ENCODE measurements around the gene LEMD2.

Gene LEMD2

DNA sequence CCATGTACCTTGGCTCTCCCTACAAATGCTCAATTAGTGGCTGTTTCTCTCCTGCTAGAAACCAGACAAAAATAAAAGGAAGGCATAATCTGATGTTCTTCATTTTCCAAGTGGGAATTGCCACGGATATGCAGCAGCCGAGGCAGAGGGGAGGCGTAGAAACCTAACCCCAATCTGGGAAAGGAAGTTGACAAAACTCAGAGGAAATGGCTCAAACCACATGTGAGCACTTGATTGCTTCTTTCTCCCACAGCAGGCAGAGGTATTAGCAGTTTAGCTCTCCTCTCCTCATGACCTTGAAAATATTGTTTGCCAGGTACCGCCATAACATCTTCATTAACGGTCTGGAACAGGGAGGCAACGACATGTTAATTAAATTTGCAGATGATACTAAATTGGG, 18.7 kb upstream of the LEMD2 start:
- TF ChIP-seq CTCF (IDR thresholded peaks at IDR 0.05; ENCODE audit: extremely low read depth, missing control alignments), result no peak

DNA sequence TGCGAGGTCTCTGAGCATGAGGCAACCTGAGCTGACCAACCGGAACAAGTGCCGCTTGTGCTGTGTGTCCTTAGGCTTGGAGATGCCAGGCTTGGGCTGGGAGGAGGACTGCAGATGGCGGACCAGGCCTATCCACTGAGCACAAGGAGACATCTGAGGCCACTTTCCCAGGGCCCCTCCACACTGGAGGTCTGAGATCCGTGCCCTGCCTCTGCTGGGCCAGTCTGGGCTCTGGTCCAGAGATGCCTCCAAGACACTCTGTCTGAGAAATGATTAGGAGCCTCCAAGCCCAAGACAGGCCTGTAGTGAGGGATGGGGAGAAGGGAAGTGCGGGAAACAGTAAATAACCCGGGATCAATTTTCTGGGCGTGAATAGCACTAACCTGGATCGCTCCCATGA, 17.9 kb upstream of the LEMD2 start:
- no peak for DNase-seq (ENCODE audit: low spot score)

More for the DNA sequence above, 18.7 kb upstream of the LEMD2 start:
- no peak for DNase-seq (ENCODE audit: low spot score)

GRCh38 chr6:33803571-33804053, 14.7 kb upstream of the LEMD2 start, which contains the start of gene MLN:
Gene MLN (minus strand): TSS chr6:33804003. CDS start chr6:33801163, 2,840 bp downstream.
- no peak for DNase-seq (ENCODE audit: low spot score)
- no peak for TF ChIP-seq CTCF (IDR thresholded peaks at IDR 0.05; ENCODE audit: extremely low read depth, missing control alignments)

More for the DNA sequence above, 17.9 kb upstream of the LEMD2 start:
- TF ChIP-seq CTCF (IDR thresholded peaks at IDR 0.05; ENCODE audit: extremely low read depth, missing control alignments), result no peak

GRCh38 chr6:33802186-33802958, 13.4 kb upstream of the LEMD2 start:
- DNase-seq (ENCODE audit: low spot score), result no peak
- no peak for TF ChIP-seq CTCF (IDR thresholded peaks at IDR 0.05; ENCODE audit: extremely low read depth, missing control alignments)

DNA sequence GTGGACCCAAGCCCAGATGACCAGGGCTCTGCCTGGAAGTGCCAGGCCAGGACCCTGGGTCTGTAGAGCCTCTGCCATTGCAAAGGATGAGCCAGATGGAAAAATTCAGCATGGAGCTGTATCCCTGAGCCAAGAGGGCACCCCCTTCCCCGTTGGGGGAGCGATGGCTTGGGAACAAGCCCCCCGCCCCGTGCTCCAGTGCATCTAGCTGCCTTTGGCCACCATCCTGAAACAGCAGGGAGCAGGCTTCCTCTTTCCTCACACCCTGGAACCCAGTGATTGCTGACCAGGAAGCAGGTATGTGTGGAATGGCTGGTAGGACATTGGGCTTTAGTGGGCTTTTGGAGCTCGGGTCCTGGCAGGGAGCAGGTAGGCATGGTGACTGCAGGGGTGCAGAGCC, 12.7 kb upstream of the LEMD2 start:
- DNase-seq (ENCODE audit: low spot score), result no peak
- TF ChIP-seq CTCF (IDR thresholded peaks at IDR 0.05; ENCODE audit: extremely low read depth, missing control alignments), result no peak

DNA sequence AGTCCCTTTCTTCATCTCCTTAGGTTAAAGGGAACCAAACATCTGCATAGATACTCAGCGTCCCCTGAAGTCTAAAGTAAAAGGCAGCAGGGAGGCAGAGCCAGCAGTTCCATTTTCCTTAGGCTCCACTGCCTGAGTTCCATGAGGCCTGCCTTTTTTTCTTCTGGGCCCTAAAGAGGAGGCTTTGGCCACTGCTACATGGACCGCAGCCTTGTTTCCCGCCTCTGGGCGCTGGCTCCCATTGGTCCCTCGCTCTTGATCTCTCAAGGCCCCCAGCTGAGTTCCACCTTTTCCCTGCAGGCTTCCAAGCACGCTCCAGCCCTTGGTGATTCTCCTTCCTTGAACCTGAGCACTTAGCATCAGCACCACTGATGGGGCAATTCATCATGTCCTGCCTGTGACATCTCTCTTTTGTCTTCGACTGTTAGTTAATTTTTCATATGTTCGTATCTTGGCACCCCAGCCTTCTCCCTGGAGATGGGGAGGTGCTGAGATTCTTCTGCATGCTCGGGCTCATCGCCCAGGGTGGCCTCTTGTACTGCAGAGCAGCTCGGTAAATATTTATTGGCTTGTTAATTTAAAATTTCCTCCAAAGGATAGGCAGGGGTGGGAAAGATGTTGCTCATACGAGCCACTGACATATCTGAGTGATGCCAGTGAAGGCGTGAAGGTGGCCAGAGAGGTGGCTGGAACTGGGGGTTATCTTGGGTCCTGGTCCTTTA, 11.5 kb upstream of the LEMD2 start:
- no peak for TF ChIP-seq CTCF (IDR thresholded peaks at IDR 0.05; ENCODE audit: extremely low read depth, missing control alignments)
- no peak for DNase-seq (ENCODE audit: low spot score)

Data from GM20000 (cell line).